OCI-LY7 (cell line): ENCODE measurements around the gene LHFPL6.

ENCODE experiments used
- CTCF ChIP-seq: fragments of 200-600 bp; sonication (generic); conservative IDR thresholded peaks from 2 replicates; pipeline ENCODE4 v1.5.1; 2014; ENCODE audit warnings: mild to moderate bottlenecking, antibody characterized with exemption, low read length, moderate library complexity, mixed read lengths
- EZH2phosphoT487 ChIP-seq: fragments of 200-600 bp; sonication (generic); IDR thresholded peaks from 2 replicates; pipeline ENCODE4 v1.6.1; 2018; ENCODE audit warnings: low read depth, borderline replicate concordance, mild to moderate bottlenecking, mixed run types, antibody characterized with exemption, low read length, moderate library complexity, mixed read lengths

- no peak for TF ChIP-seq EZH2phosphoT487
- no peak for TF ChIP-seq CTCF
Observed at GRCh38 chr13:39353988-39354387, 249.0 kb downstream of the LHFPL6 start.
